Measurements from ENCODE around the gene TGFB2.

DNA sequence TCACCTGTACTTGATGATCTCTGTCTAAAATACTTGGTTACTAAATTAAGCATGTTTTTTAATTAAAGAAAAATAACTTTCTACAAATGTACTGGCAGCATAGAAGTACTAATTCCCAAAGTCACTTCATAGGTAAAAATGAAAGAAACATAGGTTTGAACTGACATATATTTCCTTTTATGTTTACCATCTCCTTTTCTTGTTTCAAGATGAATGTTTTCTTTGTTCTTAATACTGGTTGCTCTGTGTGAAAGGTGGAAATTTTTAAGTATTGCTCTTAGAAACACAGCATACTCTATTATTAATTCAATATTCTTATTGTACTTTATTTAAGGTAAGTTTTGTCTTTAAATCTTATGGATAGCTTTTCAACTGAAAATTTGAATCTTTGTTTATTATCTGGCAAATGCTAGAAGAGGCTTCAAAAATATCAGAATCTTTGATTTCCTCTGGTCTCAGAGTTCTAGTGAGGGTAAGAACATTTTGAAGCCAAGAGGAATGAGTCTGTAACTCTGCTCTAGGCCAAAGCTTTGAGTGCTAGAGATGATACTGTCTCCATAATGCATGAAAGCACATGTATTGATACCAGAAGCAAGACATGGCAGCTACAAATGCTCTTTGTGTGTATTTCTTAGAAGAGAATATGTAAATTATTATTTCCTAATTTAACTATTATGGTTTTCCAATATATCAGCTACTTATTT lies 41.8 kb upstream of the TGFB2 start:
- TF ChIP-seq, protein P1, sequence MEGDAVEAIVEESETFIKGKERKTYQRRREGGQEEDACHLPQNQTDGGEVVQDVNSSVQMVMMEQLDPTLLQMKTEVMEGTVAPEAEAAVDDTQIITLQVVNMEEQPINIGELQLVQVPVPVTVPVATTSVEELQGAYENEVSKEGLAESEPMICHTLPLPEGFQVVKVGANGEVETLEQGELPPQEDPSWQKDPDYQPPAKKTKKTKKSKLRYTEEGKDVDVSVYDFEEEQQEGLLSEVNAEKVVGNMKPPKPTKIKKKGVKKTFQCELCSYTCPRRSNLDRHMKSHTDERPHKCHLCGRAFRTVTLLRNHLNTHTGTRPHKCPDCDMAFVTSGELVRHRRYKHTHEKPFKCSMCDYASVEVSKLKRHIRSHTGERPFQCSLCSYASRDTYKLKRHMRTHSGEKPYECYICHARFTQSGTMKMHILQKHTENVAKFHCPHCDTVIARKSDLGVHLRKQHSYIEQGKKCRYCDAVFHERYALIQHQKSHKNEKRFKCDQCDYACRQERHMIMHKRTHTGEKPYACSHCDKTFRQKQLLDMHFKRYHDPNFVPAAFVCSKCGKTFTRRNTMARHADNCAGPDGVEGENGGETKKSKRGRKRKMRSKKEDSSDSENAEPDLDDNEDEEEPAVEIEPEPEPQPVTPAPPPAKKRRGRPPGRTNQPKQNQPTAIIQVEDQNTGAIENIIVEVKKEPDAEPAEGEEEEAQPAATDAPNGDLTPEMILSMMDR (conservative IDR thresholded peaks at IDR 0.05) = no peak
- no peak for TF ChIP-seq ZFX (IDR thresholded peaks at IDR 0.05)
